ENCODE data around the gene SPRYD7.

SPRYD7 gene

GRCh38 chr13:49936075-49936967, at the start of gene SPRYD7:
Gene SPRYD7 (minus strand): TSS chr13:49936340. CDS start chr13:49936235, 105 bp downstream.
- no peaks in the 10 kb centered on the region for H3K36me3 Mint-ChIP-seq
- peak within 1 kb of the TSS; percentile 88 for H3K27ac Mint-ChIP-seq
- H3K9me3 Mint-ChIP-seq = no peaks in the 10 kb centered on the region
- ATAC-seq (ENCODE audit: low read depth) = peak; percentile 89
- H3K27me3 Mint-ChIP-seq = no peaks in the 10 kb centered on the region
- DNase-seq (ENCODE audit: low spot score in 2 of 2) = peak; percentile 98 to 99
- peak within 1 kb of the TSS; percentile 91 for H3K4me3 Mint-ChIP-seq
- peaks cover 12% of the 10 kb centered on the region for H3K4me1 Mint-ChIP-seq

DNA sequence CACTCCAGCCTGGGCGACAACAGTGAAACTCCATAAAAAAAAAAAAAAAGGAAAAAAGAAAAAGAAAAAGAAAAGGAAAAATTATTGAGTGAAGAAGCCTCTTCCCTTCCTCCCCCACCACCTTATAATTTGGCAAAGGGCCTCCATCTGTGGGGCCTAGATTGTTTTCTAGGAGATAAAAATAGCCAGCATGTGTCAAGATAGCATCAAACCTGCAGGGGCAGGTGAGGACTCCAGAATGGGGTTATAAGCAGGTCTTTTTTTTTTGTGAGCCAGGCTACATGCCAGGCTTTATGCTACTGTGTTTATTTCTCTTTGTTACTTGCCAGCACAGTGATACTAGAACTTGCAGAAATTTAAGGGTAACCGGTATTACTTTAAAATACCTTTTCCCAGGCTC, 49.0 kb upstream of the SPRYD7 start:
- no peak for ATAC-seq (ENCODE audit: low read depth)
- no peak for DNase-seq (ENCODE audit: low spot score in 2 of 2)
- H3K36me3 Mint-ChIP-seq = peaks cover 4% of the 10 kb centered on the region
- no peaks in the 10 kb centered on the region for H3K9me3 Mint-ChIP-seq
- H3K27me3 Mint-ChIP-seq = no peaks in the 10 kb centered on the region
- H3K4me1 Mint-ChIP-seq = no peaks in the 10 kb centered on the region
- H3K4me3 Mint-ChIP-seq = no peak overlapping the region
- H3K27ac Mint-ChIP-seq = no peak overlapping the region

DNA sequence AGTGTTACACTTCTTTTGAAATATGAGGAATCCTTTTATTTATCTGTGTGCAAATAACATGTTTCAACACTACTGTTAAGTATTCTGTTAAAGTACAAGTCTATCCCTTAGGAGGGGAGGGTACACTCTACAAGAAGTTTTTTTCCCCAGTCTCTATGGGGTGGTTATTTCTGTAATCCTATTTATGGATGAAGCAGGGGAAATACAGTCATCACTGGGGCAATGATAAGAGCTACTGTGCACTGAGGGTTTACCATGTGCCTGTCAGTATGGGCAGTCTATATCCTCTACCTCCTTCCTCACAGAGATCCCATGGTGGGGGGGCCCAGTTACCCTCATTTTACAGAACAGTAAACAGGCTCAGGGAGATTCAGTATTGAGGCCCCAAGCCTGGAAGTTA, 44.1 kb upstream of the SPRYD7 start:
- Mint-ChIP-seq H3K27ac (no peak overlapping the region), H3K36me3 (peaks cover 4% of the 10 kb centered on the region), H3K4me3 (no peak overlapping the region)

DNA sequence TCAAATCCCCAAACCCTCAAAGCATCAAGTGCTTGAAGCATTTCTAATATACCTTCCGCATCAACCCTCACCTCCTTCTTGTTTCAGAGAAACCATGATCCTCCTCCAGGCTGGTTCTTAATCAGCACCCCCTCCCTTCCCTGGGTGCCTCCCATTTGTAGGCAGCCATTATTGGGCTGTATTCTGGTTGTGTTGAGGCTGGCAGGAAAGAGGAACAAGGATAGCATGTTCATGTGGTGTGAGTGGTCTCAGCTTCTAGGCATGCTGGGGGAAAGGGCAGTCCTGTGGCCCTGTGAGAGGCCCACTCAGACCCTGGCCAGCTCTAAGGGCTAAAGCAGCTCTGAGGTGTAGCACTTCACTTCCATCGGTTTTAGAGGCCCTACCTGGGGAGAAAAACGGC, 41.9 kb upstream of the SPRYD7 start:
- no peaks in the 10 kb centered on the region for H3K27me3 Mint-ChIP-seq
- no peaks in the 10 kb centered on the region for H3K9me3 Mint-ChIP-seq
- peaks cover 4% of the 10 kb centered on the region for H3K4me1 Mint-ChIP-seq
- DNase-seq (ENCODE audit: low spot score in 2 of 2) (no peak), ATAC-seq (ENCODE audit: low read depth) (no peak)
- peaks cover 4% of the 10 kb centered on the region for H3K36me3 Mint-ChIP-seq
- H3K4me3 Mint-ChIP-seq = no peak overlapping the region
- H3K27ac Mint-ChIP-seq = no peak overlapping the region

More for the DNA sequence above, 44.1 kb upstream of the SPRYD7 start:
- DNase-seq (ENCODE audit: low spot score in 2 of 2) (no peak), ATAC-seq (ENCODE audit: low read depth) (no peak)
- H3K4me1 Mint-ChIP-seq = peaks cover 4% of the 10 kb centered on the region
- no peaks in the 10 kb centered on the region for H3K9me3 Mint-ChIP-seq
- no peaks in the 10 kb centered on the region for H3K27me3 Mint-ChIP-seq

DNA sequence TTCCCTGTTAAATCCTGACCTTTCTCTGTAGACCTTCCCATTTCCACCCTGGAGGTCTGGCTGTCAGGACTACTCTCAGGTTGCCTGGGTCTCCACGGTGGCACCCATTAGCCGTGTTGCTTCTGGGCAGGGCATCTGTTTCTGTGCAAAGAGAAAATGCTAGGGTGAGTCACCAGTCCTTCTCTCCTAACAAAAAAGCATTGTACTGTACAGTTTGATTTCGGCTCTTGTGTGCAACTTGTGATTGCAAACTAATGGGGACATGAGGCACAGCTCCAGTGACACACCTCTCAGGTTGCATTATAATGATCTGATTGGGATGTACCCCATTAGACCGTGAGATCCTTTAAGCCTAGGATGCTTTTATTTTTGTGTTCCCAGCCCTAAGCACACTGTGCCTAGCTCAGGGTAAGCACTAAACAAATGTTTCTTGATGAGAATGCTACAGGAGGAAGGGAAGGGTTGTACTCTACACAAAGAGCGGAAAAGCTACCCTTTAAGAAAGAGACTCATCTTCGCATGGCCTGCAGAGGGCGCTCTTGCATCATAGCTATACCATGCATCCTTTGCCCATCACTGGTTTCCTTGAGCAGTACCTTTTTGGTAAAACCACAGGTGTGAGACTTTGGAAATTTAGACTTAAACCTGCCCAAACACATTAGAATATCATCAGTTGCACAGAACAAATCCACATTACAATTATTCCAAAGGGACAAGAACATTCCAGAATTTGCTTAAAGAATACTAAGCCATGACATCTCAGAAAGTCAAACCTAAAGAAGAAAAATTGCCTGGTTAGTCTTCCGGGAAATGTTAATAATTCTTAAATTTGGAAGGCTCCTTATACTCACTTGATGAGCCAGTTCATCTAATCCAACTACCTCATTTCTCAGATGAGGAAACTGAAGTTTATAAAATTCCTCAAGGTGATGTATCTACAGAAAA, 40.4 kb upstream of the SPRYD7 start:
- Mint-ChIP-seq H3K27ac (no peak overlapping the region), H3K4me3 (no peak overlapping the region)

DNA sequence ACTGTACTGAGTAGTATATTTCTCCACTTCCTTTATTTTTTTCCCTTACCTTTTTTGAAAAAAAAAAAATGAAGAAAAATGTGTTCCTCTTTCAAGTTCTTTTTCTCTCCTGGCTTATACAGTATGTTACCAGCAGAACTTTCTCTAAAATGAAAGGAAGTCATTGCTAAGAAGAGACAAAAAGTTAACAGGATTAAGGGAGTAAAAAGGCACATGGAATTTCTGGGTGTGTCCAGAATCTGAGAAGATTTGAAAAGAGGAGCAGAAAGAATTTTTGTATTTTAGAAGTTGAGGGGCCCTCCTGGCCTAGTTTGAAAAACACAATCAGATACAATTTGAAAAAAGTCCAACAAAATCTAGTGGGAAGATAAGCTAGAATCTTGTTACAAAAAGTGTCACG, 39.7 kb upstream of the SPRYD7 start:
- Mint-ChIP-seq H3K36me3 (no peaks in the 10 kb centered on the region), H3K27me3 (no peaks in the 10 kb centered on the region), H3K4me3 (no peak overlapping the region), H3K9me3 (no peaks in the 10 kb centered on the region), H3K4me1 (peaks cover 4% of the 10 kb centered on the region), H3K27ac (no peak overlapping the region)
- ATAC-seq (ENCODE audit: low read depth) (no peak), DNase-seq (ENCODE audit: low spot score in 2 of 2) (no peak)

More for the DNA sequence above, 40.4 kb upstream of the SPRYD7 start:
- ATAC-seq (ENCODE audit: low read depth) (peak; percentile 93), DNase-seq (ENCODE audit: low spot score in 2 of 2) (peak; percentile 67 to 74)
- Mint-ChIP-seq H3K4me1 (peaks cover 4% of the 10 kb centered on the region), H3K27me3 (no peaks in the 10 kb centered on the region), H3K9me3 (no peaks in the 10 kb centered on the region), H3K36me3 (peaks cover under 1% of the 10 kb centered on the region)

DNA sequence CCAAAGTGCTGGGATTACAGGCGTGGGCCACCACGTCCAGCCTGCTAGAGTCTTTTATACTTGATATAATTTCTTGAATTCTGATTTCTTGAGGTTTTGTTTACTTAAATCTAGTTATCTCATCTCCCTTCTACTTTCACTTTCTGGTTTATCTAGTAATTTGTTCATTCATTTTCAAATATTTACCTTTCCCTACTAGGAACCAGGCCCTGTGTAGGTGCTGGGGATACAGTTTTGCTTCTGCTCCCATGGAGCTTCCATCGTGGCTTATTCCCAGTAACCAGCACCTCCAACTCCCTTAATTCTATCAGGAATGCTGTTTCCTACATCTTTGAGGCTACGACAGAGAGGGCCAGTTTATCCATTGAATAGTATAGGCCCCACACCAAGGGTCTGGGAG, 36.6 kb upstream of the SPRYD7 start:
- Mint-ChIP-seq H3K27ac (no peak overlapping the region), H3K4me1 (peaks cover 4% of the 10 kb centered on the region), H3K9me3 (no peaks in the 10 kb centered on the region), H3K4me3 (no peak overlapping the region), H3K27me3 (no peaks in the 10 kb centered on the region), H3K36me3 (no peaks in the 10 kb centered on the region)
- DNase-seq (ENCODE audit: low spot score in 2 of 2) = no peak
- ATAC-seq (ENCODE audit: low read depth) = no peak

GRCh38 chr13:49967456-49967855, 31.3 kb upstream of the SPRYD7 start:
- no peak overlapping the region for H3K27ac Mint-ChIP-seq
- no peaks in the 10 kb centered on the region for H3K4me1 Mint-ChIP-seq
- peaks cover 19% of the 10 kb centered on the region for H3K9me3 Mint-ChIP-seq
- H3K27me3 Mint-ChIP-seq = no peaks in the 10 kb centered on the region
- DNase-seq (ENCODE audit: low spot score in 2 of 2) = no peak
- H3K36me3 Mint-ChIP-seq = peaks cover 25% of the 10 kb centered on the region
- ATAC-seq (ENCODE audit: low read depth) = no peak
- no peak overlapping the region for H3K4me3 Mint-ChIP-seq

- DNase-seq (ENCODE audit: low spot score in 2 of 2) (no peak), ATAC-seq (ENCODE audit: low read depth) (no peak)
- H3K27ac Mint-ChIP-seq = no peak overlapping the region
- H3K36me3 Mint-ChIP-seq = peaks cover 28% of the 10 kb centered on the region
- no peak overlapping the region for H3K4me3 Mint-ChIP-seq
- H3K9me3 Mint-ChIP-seq = peaks cover 12% of the 10 kb centered on the region
- no peaks in the 10 kb centered on the region for H3K27me3 Mint-ChIP-seq
- peaks cover 10% of the 10 kb centered on the region for H3K4me1 Mint-ChIP-seq
Measured at GRCh38 chr13:49958321-49958720, 22.2 kb upstream of the SPRYD7 start.

- H3K27ac Mint-ChIP-seq = no peak overlapping the region
- peaks cover 5% of the 10 kb centered on the region for H3K9me3 Mint-ChIP-seq
- ATAC-seq (ENCODE audit: low read depth) = no peak
- peaks cover 10% of the 10 kb centered on the region for H3K4me1 Mint-ChIP-seq
- no peak for DNase-seq (ENCODE audit: low spot score in 2 of 2)
- H3K4me3 Mint-ChIP-seq = no peak overlapping the region
- H3K27me3 Mint-ChIP-seq = no peaks in the 10 kb centered on the region
- peaks cover 19% of the 10 kb centered on the region for H3K36me3 Mint-ChIP-seq
Measured at GRCh38 chr13:49956131-49956530, 20.0 kb upstream of the SPRYD7 start.

DNA sequence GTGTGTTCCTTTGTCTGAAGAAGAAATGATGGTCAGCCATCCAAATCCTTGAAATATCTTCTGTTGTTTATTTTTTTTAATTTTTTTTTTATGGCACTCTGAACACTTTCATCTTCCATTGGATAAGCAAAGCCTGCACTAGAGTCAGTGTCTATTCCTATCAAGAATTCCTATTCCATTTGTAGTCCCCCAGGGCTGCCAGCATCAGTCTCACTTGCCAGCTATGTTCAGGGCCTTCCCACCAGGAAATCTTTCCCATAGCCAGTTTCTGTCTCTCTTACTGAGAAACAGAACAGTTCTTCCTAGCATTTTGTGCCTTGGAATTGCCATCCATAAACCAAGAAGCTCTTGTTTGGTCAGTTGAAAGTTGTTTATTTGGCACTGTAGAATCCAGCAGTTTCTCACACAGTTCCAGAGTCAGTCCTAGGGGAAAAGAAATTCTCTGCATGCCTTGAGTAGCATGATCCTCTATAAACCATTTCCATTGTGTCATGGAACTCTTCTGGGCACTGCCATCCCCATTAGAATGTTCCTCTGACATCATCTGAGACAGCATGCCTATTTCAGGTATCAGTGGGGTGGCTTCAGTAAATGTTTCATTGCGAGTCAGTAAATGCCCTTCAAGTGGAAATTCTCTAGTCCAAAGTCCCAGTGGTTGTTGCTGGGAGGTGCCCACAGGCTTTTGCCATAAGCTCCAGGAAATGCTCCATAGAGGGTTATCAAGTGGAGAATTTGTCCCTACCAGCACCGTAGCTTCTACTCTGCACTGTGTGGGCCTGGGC, 18.7 kb upstream of the SPRYD7 start:
- Mint-ChIP-seq H3K9me3 (peaks cover 2% of the 10 kb centered on the region), H3K27me3 (no peaks in the 10 kb centered on the region), H3K27ac (no peak overlapping the region), H3K4me3 (no peak overlapping the region), H3K36me3 (peaks cover 12% of the 10 kb centered on the region), H3K4me1 (peaks cover 10% of the 10 kb centered on the region)
- no peak for DNase-seq (ENCODE audit: low spot score in 2 of 2)
- no peak for ATAC-seq (ENCODE audit: low read depth)

DNA sequence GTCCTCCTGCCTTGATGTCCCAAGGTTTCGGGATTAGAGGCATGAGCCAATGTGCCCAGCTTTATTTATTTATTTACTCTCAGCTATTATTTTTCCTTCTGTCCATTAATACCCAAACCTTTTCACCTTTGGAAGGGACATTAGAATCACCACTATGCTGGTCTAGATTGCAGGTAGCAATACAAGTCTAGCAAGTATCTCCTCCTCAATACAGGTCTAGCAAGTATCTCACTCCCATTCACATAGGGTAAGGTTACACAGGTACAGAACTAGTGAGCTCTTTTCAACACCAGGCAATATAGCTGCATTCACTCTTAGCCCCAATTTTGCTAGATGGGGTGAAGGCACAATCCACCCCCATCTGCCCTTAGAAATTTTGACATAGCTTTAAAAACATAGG, 17.4 kb upstream of the SPRYD7 start:
- no peak overlapping the region for H3K4me3 Mint-ChIP-seq
- peaks cover 8% of the 10 kb centered on the region for H3K36me3 Mint-ChIP-seq
- no peaks in the 10 kb centered on the region for H3K9me3 Mint-ChIP-seq
- peaks cover 1% of the 10 kb centered on the region for H3K27me3 Mint-ChIP-seq
- H3K27ac Mint-ChIP-seq = no peak overlapping the region
- DNase-seq (ENCODE audit: low spot score in 2 of 2) (no peak), ATAC-seq (ENCODE audit: low read depth) (no peak)
- peaks cover 10% of the 10 kb centered on the region for H3K4me1 Mint-ChIP-seq

DNA sequence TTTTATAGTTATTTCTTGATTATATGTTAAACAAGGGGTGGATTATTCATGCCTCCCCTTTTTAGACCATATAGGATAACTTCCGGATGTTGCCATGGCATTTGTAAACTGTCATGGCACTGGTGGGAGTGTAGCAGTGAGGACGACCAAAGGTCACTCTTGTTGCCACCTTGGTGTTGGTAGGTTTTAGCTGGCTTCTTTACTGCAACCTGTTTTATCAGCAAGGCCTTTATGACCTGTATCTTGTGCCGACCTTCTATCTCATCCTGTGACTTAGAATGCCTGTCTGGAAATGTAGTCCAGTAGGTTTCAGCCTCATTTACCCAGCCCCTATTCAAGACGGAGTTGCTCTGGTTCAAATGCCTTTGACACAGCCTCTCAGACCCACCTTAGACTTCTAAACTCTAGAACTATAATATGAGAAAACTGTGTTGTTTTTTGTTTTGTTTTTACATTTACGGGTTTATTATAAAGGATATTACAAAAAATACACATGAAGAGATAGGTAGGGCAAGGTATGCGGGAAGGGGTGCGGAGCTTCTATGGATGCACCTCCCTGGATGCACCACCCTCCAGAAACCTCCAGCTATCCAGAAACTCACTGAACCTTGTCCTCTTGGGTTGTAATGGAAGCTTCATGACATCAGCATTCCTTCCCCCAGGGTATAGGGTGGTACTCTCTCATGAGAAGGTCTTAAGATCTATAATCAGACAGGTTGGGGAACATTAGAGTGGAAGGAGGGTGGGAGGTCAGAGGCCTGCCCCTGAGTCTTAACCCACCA, 15.8 kb upstream of the SPRYD7 start:
- no peak overlapping the region for H3K4me3 Mint-ChIP-seq
- no peaks in the 10 kb centered on the region for H3K9me3 Mint-ChIP-seq
- H3K36me3 Mint-ChIP-seq = peaks cover 6% of the 10 kb centered on the region
- no peak for ATAC-seq (ENCODE audit: low read depth)
- no peak for DNase-seq (ENCODE audit: low spot score in 2 of 2)
- no peak overlapping the region for H3K27ac Mint-ChIP-seq
- peaks cover 1% of the 10 kb centered on the region for H3K27me3 Mint-ChIP-seq
- H3K4me1 Mint-ChIP-seq = peaks cover 10% of the 10 kb centered on the region

Data from memory B cell (primary cell).